GM21390 (cell line): ENCODE data around the gene TARS3.

ENCODE experiments used
- ATAC-seq: cut with Tn5 transposase; IDR thresholded peaks from one replicate; pipeline ENCODE4 v1.9.1; 2021; ENCODE audit not compliant: unreplicated experiment

TARS3 gene

GRCh38 chr15:101702077-101702476, 22.2 kb downstream of the TARS3 start:
- no peak for ATAC-seq

- no peak for ATAC-seq
Observed at GRCh38 chr15:101698314-101698713, 26.0 kb downstream of the TARS3 start.

GRCh38 chr15:101697488-101697887, 26.8 kb downstream of the TARS3 start:
- ATAC-seq, result no peak

GRCh38 chr15:101696829-101697228, 27.4 kb downstream of the TARS3 start:
- no peak for ATAC-seq

DNA sequence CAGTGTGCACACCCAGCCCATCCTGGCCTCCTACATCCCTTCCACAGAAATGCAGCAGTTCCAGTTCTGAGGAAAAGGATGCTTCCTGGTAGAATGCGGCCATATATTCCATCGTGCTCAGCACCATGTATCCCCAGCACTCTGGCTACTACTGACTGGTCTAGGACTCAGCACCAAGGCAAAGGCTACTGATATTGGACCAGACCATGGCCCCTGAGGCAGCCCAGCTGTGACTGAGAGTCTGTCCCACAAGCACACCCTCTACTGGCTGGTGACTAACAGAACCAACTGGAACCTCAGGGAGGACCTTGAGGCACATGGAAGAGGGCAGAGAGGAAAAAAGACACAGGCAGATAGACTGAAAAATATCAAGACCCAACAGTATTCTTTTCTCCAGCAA, 30.0 kb downstream of the TARS3 start:
- no peak for ATAC-seq

DNA sequence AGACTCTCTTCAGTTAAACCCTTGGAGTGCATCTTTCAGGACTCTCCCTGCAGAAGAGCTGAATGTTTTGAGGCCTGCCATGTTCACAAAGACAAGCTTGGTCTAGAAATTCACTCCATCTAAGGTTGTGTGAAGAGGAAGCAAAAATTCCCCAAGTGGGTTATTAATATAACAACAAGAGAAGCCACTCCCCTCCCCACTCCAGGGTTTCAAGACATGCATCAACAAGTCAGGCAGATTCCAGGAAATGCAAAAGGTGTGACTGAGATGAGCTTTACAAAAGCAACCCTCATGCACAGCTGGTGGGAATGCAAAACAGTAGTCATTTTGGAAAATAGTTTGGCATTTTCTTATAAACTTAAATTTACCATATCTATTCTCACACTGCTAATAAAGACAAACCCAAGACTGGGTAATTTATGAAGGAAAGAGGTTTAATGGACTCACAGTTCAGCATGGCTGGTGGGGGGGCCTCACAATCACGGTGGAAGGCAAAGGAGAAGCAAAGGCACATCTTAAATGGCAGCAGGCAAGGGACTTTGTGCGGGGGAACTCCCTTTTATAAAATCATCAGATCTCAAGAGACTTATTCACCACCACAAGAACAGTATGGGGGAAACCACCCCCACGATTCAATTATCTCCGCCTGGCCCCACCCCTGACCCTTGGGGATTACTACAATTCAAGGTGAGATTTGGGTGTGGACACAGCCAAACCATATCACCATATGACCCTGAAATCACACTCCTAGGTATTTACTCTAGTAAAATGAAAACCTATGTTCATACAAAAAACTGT, 31.3 kb downstream of the TARS3 start:
- ATAC-seq, result no peak

DNA sequence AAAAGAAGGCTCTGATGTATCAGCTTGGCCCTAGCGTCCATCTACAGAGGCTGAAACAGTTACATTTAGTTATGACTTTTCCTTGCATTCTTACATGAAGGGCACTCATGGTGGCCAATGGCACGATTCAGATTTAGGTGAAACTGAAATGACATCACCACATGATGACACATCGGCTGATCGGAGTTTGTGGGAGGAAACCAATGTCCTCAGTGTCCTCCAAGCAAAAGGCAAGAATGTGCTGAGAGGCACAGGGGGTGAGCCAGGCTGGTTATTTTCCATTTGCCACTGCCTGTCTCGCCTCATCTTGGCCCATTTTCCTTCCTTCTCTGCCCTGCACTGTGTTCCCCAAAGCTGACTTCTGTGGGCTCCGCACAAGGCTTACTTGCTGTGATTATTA, 34.4 kb downstream of the TARS3 start:
- no peak for ATAC-seq

DNA sequence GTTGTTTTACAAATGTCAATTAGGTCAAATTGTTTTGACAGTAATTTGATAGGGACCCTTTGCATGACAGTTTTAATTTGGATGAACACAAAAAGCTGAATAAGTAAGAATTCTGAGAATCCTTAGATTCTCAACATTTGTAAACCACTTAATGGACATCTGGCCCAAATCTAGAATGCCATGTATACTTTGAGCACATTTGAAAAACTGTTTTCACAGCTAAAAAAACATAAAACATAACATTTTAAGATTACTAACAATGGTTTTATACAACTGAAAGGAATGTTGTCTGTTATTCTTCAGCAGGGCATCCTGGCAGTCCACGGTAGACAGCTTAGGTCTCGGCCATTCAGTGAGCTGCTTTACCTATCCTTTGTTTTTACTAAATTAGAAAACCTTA, 37.6 kb downstream of the TARS3 start:
- no peak for ATAC-seq

- no peak for ATAC-seq
Observed at GRCh38 chr15:101684877-101685276, 39.4 kb downstream of the TARS3 start.

- no peak for ATAC-seq
Observed at GRCh38 chr15:101684384-101684783, 39.9 kb downstream of the TARS3 start.

GRCh38 chr15:101679806-101680205, 44.5 kb downstream of the TARS3 start:
- no peak for ATAC-seq

- ATAC-seq, result no peak
Observed at GRCh38 chr15:101676921-101677329, 47.3 kb downstream of the TARS3 start.

- no peak for ATAC-seq
Observed at GRCh38 chr15:101675796-101676582, 48.3 kb downstream of the TARS3 start.

DNA sequence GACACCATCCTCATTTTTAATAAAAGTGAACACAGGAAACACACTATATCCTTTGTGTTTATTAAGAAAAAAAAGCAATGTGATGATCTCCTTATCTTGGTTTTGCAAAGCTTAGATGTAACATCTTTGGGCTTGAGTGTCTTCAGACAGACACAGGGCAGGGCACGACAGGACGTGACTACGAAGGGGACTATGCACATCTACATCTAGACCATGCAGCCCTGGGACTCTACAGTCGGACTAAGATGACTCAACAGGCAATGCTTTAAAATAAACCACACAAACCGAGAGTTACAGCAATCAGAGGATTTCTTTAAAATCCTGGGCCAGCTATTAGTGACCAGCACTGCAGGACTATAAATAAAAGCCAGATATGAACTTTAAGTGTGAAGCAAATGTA, 49.3 kb downstream of the TARS3 start:
- ATAC-seq, result no peak

DNA sequence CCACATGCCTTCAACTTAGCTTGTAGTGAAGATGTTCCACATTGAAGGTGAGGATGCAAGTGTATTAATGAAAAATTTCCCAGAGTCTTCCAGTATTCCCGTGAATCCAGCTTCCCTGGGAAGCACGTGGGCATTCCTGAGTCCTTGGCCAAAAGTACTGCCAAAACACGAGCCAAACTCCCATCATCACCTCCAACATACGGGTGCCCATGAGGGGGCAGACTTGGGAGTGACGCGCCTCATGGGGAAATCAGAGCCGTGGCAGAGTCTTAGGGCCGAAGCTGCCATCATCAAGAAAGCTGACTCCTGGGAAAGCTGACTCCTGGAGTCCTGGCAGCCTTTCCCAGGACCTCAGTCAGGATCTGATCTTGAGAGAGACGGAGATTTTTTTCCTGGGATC, 52.0 kb downstream of the TARS3 start:
- ATAC-seq, result no peak

DNA sequence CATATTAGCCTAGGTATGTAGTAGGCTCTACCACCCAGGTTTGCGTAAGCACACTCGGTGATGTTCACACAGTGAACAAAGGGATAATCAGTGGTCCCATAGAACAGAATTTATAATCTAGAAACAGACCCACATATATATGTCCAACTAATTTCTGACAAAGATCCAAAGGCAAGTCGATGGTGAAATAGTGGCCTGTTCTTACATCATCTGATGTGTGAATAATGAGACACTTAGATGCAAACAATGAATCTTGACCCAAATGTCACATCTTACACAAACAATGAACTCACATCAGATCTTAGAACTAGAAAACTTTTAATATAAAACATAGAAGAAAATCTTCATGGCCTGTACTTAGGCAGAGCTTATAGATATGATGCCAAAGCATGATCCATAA, 54.5 kb downstream of the TARS3 start:
- no peak for ATAC-seq

- no peak for ATAC-seq
Observed at GRCh38 chr15:101667881-101668280, 56.4 kb downstream of the TARS3 start.

GRCh38 chr15:101664303-101664913, 59.9 kb downstream of the TARS3 start:
- no peak for ATAC-seq

- ATAC-seq, result no peak
Observed at GRCh38 chr15:101662203-101662602, 62.1 kb downstream of the TARS3 start.

DNA sequence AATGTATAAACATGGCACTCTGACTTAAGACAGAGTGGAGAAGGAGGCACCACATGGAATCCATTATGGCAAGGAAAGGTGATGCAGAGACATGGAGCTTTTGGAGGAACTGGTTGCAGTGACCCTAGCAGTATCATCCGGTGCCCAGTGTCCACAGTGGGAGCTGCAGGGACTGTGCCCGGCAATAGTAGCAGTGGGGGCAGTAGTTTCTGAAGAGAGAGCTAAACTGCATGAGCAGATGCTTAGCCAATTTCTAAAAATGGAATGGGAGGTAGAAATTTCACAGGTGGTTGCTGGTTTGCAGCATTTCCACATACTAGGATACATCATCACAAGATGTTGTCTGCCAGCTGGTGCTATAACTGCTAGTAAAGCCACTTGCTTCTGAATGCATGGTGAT, 64.3 kb downstream of the TARS3 start:
- no peak for ATAC-seq

DNA sequence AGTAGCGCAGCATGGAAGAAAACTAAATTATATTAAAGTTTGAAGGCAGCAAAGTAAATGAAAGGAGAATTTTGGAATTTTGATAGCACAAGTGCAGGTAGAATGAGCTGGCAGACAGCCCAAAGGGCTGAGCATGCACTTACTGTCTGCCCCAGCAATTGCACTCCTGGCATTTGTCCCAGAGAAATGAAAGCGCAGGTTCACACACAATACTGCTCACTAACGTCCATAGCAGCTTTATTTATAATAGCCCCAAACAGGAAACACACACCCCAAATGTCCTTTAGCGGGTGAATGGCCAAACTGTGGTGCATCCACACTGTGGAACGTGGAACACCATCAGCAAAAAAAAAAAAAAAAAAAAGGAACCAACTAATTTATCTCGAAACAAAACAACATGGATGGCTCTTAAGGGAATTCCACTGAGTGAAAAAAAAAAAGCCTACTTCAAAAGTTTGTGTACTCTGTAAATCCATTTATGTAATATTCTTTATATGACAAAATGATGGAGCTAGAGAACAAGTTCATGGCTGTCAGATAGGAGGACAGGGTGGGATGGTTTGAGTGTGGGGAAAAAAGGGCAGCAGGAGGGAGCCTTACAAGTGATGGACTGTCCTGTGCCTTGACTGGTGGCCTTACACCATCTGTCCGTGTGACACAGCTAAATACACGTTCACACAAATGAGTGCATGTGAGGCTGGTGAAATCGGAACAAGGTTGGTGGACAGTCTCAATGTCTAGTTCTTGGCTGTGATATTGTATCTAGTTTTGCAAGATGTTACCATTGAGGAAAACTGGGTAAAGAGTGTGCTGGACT, 66.1 kb downstream of the TARS3 start:
- no peak for ATAC-seq
